ENCODE measurements around the gene KCNH1. TPM values are rescaled to one million over a fixed set of nuclear protein-coding genes. Genes with fewer than 3 reads are reported as not detected.

KCNH1 gene
- total RNA-seq, 2 experiments from 2014 or later, result not detected

DNA sequence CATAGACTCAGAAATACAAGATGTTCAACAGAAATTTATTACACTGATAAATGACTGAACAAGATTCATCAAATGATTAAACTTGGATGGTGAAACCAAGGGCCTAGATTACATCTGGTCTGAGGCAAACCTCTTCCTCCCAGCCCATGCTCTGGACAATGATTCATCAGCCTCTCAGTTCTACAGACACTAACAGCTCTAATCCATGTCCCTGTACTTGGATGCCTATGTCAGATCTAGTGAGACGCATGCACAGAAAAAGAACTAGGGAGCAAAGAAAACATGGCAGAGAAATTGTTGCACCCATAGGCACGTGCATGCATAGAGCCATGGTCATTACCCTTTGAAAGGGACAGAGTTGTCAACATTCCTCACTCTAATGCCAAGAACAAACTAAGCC is 250.1 kb downstream of the KCNH1 start:
- Mint-ChIP-seq H3K27me3 (peaks cover 4% of the 10 kb centered on the region), H3K4me1 (peaks cover 7% of the 10 kb centered on the region), H3K36me3 (no peaks in the 10 kb centered on the region), H3K27ac (no peak overlapping the region), H3K4me3 (no peak overlapping the region), H3K9me3 (ENCODE audit: low read depth) (no peaks in the 10 kb centered on the region)
- CTCF ChIA-PET, result no interaction called here
- DNase-seq, result no peak
- no peak for ATAC-seq

DNA sequence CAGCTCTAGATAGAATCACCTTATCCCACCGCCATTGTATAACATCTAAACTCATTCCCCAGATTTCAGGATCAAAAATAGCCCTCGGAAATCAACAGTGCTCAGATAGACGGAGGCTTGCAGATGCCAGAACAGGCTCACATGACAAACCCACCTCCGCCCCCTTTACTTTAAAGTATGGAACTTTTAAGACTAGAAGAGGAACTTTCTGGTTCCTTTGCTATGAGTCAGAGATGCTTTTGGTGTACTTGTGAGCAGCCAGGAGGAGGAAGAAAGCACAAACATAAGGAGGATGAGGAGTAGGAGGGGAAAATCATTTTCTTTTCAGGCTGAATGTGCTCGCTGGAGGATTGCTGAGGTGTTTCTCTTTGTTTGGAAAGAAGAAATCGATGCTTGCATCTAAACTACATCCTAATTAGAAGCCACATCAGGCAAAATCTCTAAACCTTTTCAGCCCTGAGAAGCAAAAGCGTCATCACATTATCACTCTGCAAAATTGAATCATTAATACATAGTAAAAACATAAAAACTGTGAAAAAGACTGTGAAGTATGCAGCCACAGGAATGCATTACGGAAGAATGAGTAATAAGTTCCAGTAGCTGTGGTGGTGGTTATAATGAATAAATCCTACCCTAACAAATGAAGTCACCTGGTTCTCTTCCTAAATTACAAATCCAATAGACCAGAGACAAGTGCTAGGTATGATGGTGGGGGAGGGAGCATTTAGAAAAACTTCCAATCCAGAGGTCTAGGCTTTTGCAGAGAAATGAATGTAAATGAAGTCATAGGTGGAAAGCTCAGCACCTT is 251.3 kb downstream of the KCNH1 start:
- Mint-ChIP-seq H3K36me3 (no peaks in the 10 kb centered on the region), H3K9me3 (ENCODE audit: low read depth) (no peaks in the 10 kb centered on the region), H3K27ac (no peak overlapping the region), H3K4me3 (no peak overlapping the region), H3K4me1 (peaks cover 7% of the 10 kb centered on the region), H3K27me3 (peaks cover 4% of the 10 kb centered on the region)
- CTCF ChIA-PET, result no interaction called here
- DNase-seq, result no peak
- ATAC-seq, result no peak

DNA sequence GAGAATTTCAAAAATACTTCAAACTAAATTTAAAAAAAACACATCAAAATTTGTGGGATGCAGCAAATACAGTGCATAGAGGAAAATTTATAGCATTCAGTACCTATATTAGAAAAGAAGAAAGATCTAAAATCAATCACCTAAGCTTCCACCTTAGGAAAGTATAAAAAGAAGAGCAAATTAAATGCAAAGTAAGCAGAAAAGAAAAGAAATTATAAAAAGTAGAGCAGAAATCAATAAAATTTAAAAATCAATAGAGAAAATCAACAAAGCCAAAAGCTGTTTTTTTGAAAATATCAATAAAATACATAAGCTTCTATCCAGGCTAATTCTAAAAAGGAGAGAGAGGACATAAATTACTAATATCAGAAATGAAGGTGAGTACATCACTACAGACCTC is 255.4 kb downstream of the KCNH1 start:
- no peak for ATAC-seq
- no peak for DNase-seq
- peaks cover 5% of the 10 kb centered on the region for H3K4me1 Mint-ChIP-seq
- H3K9me3 Mint-ChIP-seq (ENCODE audit: low read depth), result no peaks in the 10 kb centered on the region
- no peak overlapping the region for H3K4me3 Mint-ChIP-seq
- CTCF ChIA-PET, result no interaction called here
- no peaks in the 10 kb centered on the region for H3K27me3 Mint-ChIP-seq
- H3K36me3 Mint-ChIP-seq, result no peaks in the 10 kb centered on the region
- no peak overlapping the region for H3K27ac Mint-ChIP-seq

DNA sequence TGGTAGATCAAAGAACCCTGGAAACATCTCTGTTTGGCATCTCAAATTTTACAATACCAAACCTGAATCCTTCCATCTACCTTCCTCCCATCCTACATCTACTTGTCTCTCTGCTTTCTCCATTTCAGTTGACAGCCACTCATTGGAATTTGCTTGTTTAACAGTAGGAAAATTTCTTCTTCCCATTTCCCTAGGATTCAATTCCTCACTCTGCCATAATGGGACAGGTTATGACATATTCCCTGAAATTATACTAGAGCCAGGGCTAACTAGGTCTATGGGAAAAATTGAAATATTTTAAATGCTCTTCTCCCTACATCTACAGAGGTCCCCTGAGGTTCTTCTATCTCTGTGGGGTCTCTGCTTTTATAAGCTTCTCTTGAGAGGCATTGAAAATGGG is 257.7 kb downstream of the KCNH1 start:
- CTCF ChIA-PET, result no interaction called here
- Mint-ChIP-seq H3K4me1 (no peaks in the 10 kb centered on the region), H3K36me3 (no peaks in the 10 kb centered on the region), H3K9me3 (ENCODE audit: low read depth) (no peaks in the 10 kb centered on the region), H3K27me3 (peaks cover 3% of the 10 kb centered on the region), H3K4me3 (no peak overlapping the region), H3K27ac (no peak overlapping the region)
- ATAC-seq, result no peak
- DNase-seq, result no peak

DNA sequence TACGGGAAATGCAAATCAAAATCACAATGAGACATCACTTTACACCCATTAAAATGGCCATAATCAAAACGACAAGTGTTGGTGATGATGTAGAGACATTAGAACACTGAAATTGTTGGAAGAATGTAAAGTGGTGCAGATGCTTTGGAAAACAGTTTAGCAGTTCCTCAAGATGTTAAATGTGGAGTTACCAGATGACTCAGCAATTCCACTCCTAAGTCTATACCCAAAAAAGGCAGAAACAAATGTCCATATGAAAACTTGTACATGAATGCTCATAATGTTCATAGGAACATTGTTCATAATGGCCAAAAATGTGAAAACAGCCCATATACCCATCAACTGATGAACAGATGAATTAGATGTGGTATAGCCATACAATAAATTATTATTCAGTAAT is 267.4 kb downstream of the KCNH1 start:
- CTCF ChIA-PET, result no interaction called here
- H3K4me3 Mint-ChIP-seq, result no peak overlapping the region
- DNase-seq (no peak), ATAC-seq (no peak)
- no peaks in the 10 kb centered on the region for H3K36me3 Mint-ChIP-seq
- H3K27ac Mint-ChIP-seq, result no peak overlapping the region
- H3K4me1 Mint-ChIP-seq, result no peaks in the 10 kb centered on the region
- peaks cover 6% of the 10 kb centered on the region for H3K27me3 Mint-ChIP-seq
- H3K9me3 Mint-ChIP-seq (ENCODE audit: low read depth), result peaks cover 3% of the 10 kb centered on the region

DNA sequence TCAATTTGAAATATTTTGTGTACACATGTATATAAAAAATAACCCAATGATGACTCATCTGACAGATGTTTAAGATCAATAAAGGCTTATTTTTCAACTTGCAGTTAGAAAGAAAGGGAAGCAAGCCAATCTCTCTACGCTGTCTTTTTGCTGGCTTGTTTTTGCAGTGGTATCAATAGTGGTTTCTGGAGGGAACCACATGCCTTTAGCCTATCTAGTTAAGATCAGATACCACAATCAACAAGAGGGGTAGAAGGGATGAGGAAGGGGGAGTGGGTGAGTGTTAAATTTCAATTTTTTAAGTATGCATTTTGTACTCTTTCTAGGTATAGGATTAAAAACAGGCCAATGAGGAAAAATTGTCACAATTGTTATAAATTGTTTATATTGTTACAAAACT is 276.2 kb downstream of the KCNH1 start:
- Mint-ChIP-seq H3K27me3 (no peaks in the 10 kb centered on the region), H3K9me3 (ENCODE audit: low read depth) (no peaks in the 10 kb centered on the region), H3K4me3 (no peak overlapping the region), H3K36me3 (no peaks in the 10 kb centered on the region), H3K4me1 (no peaks in the 10 kb centered on the region), H3K27ac (no peak overlapping the region)
- no peak for DNase-seq
- CTCF ChIA-PET, result no interaction called here
- no peak for ATAC-seq

DNA sequence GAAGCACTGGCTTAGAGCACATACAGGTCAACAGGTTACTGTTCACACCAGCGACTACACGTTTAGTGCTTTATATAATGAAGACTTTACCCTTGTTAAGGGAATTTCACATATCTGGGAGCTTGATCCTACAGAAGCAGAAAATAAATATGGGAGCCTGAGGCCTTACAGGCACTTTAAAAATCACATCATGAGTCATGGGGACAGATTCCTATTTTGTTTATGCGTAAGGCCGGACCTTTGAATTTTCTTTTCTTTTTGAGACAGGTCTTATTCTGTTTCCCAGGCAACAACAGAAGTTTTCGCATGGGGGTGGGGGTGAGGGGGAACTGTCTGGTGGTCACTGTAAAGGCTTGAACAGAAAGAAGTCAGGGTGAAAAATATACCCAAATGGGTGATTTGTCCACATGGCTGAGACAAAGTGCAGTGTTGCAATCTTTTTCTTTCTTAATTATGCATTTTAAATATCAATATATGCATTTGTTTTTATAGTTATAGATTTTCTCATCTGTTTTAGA is 276.7 kb downstream of the KCNH1 start:
- CTCF ChIA-PET, result no interaction called here
- ATAC-seq (no peak), DNase-seq (no peak)
- H3K4me3 Mint-ChIP-seq, result no peak overlapping the region
- no peaks in the 10 kb centered on the region for H3K27me3 Mint-ChIP-seq
- H3K36me3 Mint-ChIP-seq, result no peaks in the 10 kb centered on the region
- no peak overlapping the region for H3K27ac Mint-ChIP-seq
- no peaks in the 10 kb centered on the region for H3K4me1 Mint-ChIP-seq
- no peaks in the 10 kb centered on the region for H3K9me3 Mint-ChIP-seq (ENCODE audit: low read depth)

DNA sequence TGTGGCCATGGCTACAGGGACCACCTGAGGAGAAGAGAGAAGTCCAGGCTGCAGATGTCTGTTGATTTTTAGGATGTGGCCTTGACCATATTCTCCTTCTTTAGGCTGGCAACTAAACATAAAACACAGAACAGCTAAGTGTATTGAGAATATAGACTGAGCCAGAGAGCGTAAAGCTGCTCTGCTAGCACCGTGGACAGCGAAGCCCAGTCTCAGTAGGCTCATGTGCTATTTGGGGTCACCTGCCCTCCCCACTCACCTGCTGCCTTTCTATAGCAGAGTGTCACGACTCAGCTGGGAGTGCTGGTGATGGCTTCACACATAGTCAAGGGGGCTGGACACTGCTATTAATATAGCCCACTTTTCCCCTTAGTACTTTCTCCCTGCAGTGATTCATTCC is 278.5 kb downstream of the KCNH1 start:
- no peak for ATAC-seq
- CTCF ChIA-PET, result no interaction called here

DNA sequence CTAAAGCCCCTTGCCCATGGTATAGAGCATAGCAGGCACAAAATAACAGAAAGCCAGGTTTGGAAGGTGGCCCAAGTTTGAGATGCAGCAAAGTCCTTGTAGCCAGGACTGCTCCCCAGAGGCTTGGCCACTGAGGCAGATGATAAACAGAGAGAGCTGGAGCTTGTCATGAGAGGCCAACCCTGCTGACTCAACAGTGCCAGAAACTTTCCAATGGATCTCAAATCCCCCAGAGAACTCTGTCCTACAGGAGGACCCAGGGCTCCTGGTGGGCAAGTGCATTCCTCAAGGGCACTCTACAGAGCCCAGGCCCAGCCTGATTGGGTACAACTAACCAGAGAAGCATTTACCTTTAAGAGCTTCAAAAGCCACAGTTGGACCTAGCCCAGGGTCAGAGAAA is 280.7 kb downstream of the KCNH1 start:
- H3K4me3 Mint-ChIP-seq, result no peak overlapping the region
- H3K27ac Mint-ChIP-seq, result no peak overlapping the region
- H3K4me1 Mint-ChIP-seq, result no peaks in the 10 kb centered on the region
- no peak for DNase-seq
- H3K9me3 Mint-ChIP-seq (ENCODE audit: low read depth), result no peaks in the 10 kb centered on the region
- CTCF ChIA-PET, result no interaction called here
- H3K36me3 Mint-ChIP-seq, result no peaks in the 10 kb centered on the region
- no peak for ATAC-seq
- H3K27me3 Mint-ChIP-seq, result no peaks in the 10 kb centered on the region

More for the DNA sequence above, 278.5 kb downstream of the KCNH1 start:
- DNase-seq, result no peak
- H3K9me3 Mint-ChIP-seq (ENCODE audit: low read depth), result no peaks in the 10 kb centered on the region
- H3K36me3 Mint-ChIP-seq, result no peaks in the 10 kb centered on the region
- H3K4me1 Mint-ChIP-seq, result no peaks in the 10 kb centered on the region
- no peak overlapping the region for H3K4me3 Mint-ChIP-seq
- no peak overlapping the region for H3K27ac Mint-ChIP-seq
- H3K27me3 Mint-ChIP-seq, result no peaks in the 10 kb centered on the region

DNA sequence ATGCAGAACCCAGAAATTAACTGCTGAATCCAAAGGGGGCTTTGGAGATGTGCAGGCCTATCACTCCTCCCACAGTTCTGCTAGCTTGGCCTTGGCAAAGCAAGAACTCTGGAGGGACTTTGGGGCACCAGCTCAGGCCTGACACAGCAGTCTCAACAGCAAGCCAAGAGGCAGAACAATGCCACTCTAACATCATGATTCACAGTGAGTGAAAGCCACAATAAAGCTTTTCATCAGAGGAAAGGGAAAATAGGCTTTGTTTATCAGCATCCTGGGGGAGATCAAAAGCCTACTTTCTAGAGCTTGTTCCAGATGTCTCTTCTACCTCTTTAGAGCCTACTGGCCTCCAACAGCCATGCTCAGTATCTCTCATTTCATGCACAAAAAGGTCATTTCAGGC is 283.4 kb downstream of the KCNH1 start:
- Mint-ChIP-seq H3K4me3 (no peak overlapping the region), H3K36me3 (no peaks in the 10 kb centered on the region), H3K4me1 (no peaks in the 10 kb centered on the region), H3K27ac (no peak overlapping the region), H3K27me3 (no peaks in the 10 kb centered on the region), H3K9me3 (ENCODE audit: low read depth) (no peaks in the 10 kb centered on the region)
- DNase-seq (no peak), ATAC-seq (no peak)
- CTCF ChIA-PET, result no interaction called here

DNA sequence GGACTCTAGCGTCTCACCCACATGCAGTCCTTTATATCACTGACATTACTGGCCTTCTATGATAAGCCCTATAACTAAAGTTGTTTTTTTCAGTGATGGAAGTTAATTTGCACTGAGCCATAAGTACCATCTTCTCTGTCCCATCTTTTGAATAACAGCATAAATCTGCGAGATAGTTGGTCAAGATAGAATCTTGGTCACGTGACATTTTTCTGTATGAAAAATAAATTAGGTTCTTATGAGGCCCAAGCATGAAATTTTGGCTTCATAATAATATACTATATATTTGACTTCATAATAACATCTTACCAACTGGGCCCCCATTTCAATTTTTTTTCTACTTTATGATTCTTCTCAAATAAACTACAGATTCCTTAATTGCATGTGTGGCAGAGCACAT is 285.5 kb downstream of the KCNH1 start:
- Mint-ChIP-seq H3K27ac (no peak overlapping the region), H3K9me3 (ENCODE audit: low read depth) (no peaks in the 10 kb centered on the region), H3K36me3 (no peaks in the 10 kb centered on the region), H3K4me3 (no peak overlapping the region), H3K27me3 (no peaks in the 10 kb centered on the region), H3K4me1 (no peaks in the 10 kb centered on the region)
- ATAC-seq, result no peak
- CTCF ChIA-PET, result no interaction called here
- DNase-seq, result no peak

DNA sequence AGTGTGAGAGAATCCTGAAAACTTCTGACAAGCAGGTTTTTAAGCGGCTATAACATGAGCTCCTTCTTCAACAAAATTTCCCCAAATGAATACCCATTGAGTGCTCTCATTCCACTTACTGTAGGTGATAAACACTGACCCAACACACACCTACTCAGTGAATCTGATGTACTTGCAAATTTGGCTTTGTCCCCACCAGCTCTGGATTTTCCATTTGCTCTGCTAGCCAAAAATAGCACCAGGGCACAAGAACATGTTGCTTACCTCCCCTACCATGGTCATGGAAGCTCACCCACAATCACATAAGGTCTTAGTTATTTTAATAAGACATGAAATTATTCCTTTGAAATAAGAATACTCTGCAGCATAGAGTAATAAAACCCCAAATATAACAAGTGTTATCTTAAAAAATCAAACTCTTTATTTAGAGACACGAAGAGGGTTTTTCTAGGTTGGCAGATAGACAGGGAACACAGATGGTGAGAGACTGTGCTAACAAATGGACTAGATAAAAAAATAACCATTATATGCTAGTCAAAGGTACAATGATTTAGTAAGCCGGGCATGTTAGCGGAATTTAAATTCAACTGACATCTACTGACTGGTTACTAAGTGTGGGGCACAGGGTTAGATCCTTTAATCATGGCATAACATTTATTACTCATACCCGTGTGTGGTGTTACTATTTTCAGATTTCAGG is 291.9 kb downstream of the KCNH1 start:
- DNase-seq, result no peak
- H3K27ac Mint-ChIP-seq, result no peak overlapping the region
- no peak overlapping the region for H3K4me3 Mint-ChIP-seq
- ATAC-seq, result no peak
- CTCF ChIA-PET, result no interaction called here
- no peaks in the 10 kb centered on the region for H3K27me3 Mint-ChIP-seq
- no peaks in the 10 kb centered on the region for H3K9me3 Mint-ChIP-seq (ENCODE audit: low read depth)
- no peaks in the 10 kb centered on the region for H3K4me1 Mint-ChIP-seq
- no peaks in the 10 kb centered on the region for H3K36me3 Mint-ChIP-seq

DNA sequence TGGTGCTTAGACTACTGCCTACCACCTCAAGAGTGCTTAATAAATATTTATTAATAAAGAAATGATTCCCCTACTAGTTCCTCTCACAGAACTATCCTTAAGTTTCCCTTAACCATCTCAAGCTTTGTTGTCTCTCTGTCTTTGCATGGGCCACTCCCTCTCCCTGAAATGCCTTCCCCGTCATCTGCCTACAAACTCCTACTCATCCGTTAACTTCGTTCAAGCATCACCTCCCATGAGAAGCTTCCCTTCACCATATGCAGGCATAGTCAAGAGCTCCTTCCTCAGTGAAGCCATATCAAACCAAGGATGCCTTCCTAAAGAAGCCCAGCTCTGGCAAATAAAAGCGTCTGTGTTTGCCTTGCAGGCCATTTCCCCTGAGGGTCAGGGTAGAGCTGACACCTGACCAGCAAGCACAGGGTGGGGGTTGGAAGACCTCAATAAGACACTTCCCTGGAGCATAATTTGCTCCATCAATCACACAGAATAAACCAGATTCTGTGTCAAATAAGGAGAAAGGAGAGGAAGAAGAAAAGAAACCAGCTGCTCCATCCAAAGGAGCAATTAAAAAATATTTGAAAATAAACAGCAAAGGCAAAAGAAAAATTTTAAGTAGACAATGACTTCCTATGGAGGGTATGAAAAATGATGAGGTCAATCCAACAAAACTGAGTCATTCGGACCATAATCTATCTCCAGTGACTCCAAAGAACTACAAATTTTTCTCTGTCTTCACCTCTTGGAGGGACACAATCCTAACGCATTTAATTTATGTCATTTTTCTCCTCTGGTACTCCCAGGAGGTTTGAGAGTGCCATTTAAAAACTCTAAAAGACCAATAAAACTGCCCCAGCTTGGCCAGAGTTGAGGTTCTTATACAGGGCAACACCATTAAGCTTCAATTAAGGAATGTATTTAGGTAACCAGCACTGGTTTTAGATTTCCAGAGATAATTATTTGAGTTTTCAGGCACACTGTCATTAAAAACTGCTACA is 303.6 kb downstream of the KCNH1 start:
- CTCF ChIA-PET, result no interaction called here
- Mint-ChIP-seq H3K9me3 (ENCODE audit: low read depth) (no peaks in the 10 kb centered on the region), H3K4me3 (no peak overlapping the region)

More for the DNA sequence above, 303.6 kb downstream of the KCNH1 start:
- Mint-ChIP-seq H3K4me1 (no peaks in the 10 kb centered on the region), H3K36me3 (no peaks in the 10 kb centered on the region), H3K27me3 (peaks cover 3% of the 10 kb centered on the region), H3K27ac (no peak overlapping the region)
- no peak for DNase-seq
- ATAC-seq, result no peak
